Activated B cell treated with CpG ODN at 0.5 μM for 24 hours (primary cell): ENCODE measurements around the gene CDCP2. TPM values are rescaled to one million over a fixed set of nuclear protein-coding genes. Genes with fewer than 3 reads are reported as not detected.
A peak's percentile ranks its signal among the peaks of the same experiment; 100 is the strongest.
"Not testable (repeated sequence)": the region's sequence is repeated elsewhere in the genome, so short reads cannot be mapped to it uniquely, and the experiment has no call there.

Experiments
- ATAC-seq: fragments of 200-7000 bp; cut with Tn5 transposase; one replicate; pipeline ENCODE4 v1.10.0; 2021; ENCODE audit warnings: low read depth, mild to moderate bottlenecking, moderate library complexity
- CTCF ChIA-PET: fragments of 350-600 bp; sonication (Branson Sonifier 250); formaldehyde crosslinking; loops from one replicate; lab custom pipeline; 2021; ENCODE audit warnings: antibody characterized with exemption; lab: Charles Lee
- POLR2A ChIA-PET: fragments of 350-600 bp; sonication (Branson Sonifier 250); formaldehyde crosslinking; loops from one replicate; lab custom pipeline; 2021; ENCODE audit warnings: antibody characterized with exemption; lab: Charles Lee
- DNase-seq: peaks from one replicate; pipeline ENCODE4 v3.0.0; 2022
- H3K27ac Mint-ChIP-seq: one replicate; pipeline ENCODE4 v1.8.0; 2020; ENCODE audit warnings: mixed read lengths
- H3K27me3 Mint-ChIP-seq: one replicate; pipeline ENCODE4 v1.8.0; 2021; ENCODE audit warnings: mixed read lengths
- H3K36me3 Mint-ChIP-seq: one replicate; pipeline ENCODE4 v1.8.0; 2021; ENCODE audit warnings: low read depth, mixed read lengths
- H3K4me1 Mint-ChIP-seq: one replicate; pipeline ENCODE4 v1.8.0; 2021; ENCODE audit warnings: mixed read lengths
- H3K4me3 Mint-ChIP-seq: one replicate; pipeline ENCODE4 v1.8.0; 2020; ENCODE audit warnings: mild to moderate bottlenecking, mixed read lengths
- H3K9me3 Mint-ChIP-seq: one replicate; pipeline ENCODE4 v1.8.0; 2020; ENCODE audit warnings: mixed read lengths
- intact Hi-C: fragments of 100-400 bp; cut with micrococcal nuclease; formaldehyde crosslinking; loops from one replicate; pipeline ENCODE4 v1.15.1; 2024
- total RNA-seq: library from RNA; stranded (reverse); gene quantifications from 2 replicates; pipeline ENCODE4 v1.2.3, GENCODE V29; 2022
- TF ChIP-seq, protein P1 (sequence below): fragments of 200-600 bp; IDR thresholded peaks from one replicate; pipeline ENCODE4 v1.8.0; 2022; ENCODE audit warnings: antibody characterized with exemption, mild to moderate bottlenecking

Gene CDCP2
- total RNA-seq, 1 donor from 2014 or later: not detected

- ChIA-PET POLR2A (no interaction called here), CTCF (no interaction called here)
- Mint-ChIP-seq H3K9me3 (peaks cover 3% of the 10 kb centered on the region), H3K27ac (no peak overlapping the region), H3K27me3 (no peaks in the 10 kb centered on the region), H3K4me1 (no peaks in the 10 kb centered on the region), H3K4me3 (no peak overlapping the region), H3K36me3 (peaks cover 60% of the 10 kb centered on the region)
- TF ChIP-seq, protein P1, sequence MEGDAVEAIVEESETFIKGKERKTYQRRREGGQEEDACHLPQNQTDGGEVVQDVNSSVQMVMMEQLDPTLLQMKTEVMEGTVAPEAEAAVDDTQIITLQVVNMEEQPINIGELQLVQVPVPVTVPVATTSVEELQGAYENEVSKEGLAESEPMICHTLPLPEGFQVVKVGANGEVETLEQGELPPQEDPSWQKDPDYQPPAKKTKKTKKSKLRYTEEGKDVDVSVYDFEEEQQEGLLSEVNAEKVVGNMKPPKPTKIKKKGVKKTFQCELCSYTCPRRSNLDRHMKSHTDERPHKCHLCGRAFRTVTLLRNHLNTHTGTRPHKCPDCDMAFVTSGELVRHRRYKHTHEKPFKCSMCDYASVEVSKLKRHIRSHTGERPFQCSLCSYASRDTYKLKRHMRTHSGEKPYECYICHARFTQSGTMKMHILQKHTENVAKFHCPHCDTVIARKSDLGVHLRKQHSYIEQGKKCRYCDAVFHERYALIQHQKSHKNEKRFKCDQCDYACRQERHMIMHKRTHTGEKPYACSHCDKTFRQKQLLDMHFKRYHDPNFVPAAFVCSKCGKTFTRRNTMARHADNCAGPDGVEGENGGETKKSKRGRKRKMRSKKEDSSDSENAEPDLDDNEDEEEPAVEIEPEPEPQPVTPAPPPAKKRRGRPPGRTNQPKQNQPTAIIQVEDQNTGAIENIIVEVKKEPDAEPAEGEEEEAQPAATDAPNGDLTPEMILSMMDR: no peak
- intact Hi-C loops: no loop called here
- no peak for DNase-seq
- ATAC-seq: no peak
Measured at GRCh38 chr1:54099061-54099610, 53.7 kb downstream of the CDCP2 start.

- POLR2A ChIA-PET: no interaction called here
- H3K27me3 Mint-ChIP-seq: no peaks in the 10 kb centered on the region
- H3K4me3 Mint-ChIP-seq: peak overlapping the region; percentile 12
- no peaks in the 10 kb centered on the region for H3K9me3 Mint-ChIP-seq
- ATAC-seq (no peak), DNase-seq (no peak)
- CTCF ChIA-PET: no interaction called here
- peaks cover 62% of the 10 kb centered on the region for H3K36me3 Mint-ChIP-seq
- H3K27ac Mint-ChIP-seq: no peak overlapping the region
- TF ChIP-seq, protein P1: no peak
- intact Hi-C loops: no loop called here
- H3K4me1 Mint-ChIP-seq: no peaks in the 10 kb centered on the region
Measured at GRCh38 chr1:54096877-54097240, 55.9 kb downstream of the CDCP2 start.

DNA sequence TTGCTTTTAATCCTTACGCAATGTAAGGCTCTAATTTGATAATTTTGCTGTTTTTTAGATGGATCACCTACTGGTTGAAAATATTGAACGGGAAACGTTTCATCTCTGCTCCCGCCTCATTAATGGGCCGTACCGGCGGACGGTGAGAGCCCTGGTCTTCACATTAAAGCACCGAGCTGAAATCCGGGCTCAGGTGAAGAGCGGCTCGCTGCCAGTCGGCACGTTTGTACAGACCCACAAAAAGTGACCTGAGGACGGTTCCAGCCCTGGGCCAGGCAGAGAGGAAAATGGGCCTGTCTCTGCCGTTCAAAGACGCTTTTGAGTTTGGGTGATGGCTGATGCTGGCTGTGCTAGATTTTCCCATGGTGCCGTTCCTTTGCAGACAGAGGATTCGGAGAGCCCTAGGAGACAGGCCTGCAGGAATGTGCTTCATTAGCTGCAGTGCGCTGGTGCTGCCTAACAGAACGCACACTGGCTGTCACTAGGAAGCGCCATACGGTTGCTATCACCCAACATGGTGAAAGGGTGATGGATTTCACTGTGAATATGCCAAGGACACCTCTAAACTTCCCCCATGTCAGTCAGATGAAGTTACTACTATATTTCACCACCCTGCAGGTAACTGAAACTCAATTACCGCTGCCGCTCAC lies 56.4 kb downstream of the CDCP2 start:
- H3K36me3 Mint-ChIP-seq: peaks cover 63% of the 10 kb centered on the region

DNA sequence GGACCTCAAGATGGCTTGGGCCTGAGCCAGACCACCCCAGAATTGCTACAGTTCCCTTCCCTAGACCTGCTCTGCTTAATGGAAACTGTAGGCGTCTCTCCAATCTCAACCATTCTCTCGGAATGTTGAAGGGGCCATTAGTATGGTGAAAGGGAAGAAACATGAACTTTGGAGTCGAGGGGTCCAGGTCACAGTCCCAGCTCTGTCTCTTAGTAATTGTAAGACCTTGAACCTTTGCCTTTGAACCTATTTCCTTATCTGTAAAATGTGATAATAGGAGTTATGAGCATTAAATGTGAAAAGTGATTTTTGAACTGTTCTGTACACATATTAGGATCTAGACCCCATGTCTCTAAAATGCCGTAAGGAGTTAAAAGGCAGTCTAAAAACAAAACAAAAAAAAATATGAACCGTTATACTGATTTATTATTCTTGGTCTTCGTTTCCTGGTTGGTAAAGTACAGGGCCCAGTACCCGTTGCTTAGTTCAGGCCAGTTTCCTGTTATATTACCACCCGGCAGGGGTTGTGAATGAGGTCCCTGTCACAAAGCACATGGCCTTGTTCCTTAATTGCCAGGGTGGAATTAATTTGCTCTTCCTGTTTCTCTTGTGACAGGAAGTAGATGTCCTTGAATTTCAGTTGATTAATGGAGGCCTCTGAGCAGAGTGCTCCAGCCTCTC lies 57.1 kb downstream of the CDCP2 start:
- ChIA-PET POLR2A (no interaction called here), CTCF (no interaction called here)
- intact Hi-C loops: no loop called here
- Mint-ChIP-seq H3K36me3 (peaks cover 62% of the 10 kb centered on the region), H3K9me3 (no peaks in the 10 kb centered on the region), H3K27ac (no peak overlapping the region), H3K27me3 (no peaks in the 10 kb centered on the region), H3K4me3 (no peak overlapping the region), H3K4me1 (no peaks in the 10 kb centered on the region)
- TF ChIP-seq, protein P1: no peak
- DNase-seq: no peak
- ATAC-seq: no peak

More for the DNA sequence above, 56.4 kb downstream of the CDCP2 start:
- intact Hi-C loops: no loop called here
- no peaks in the 10 kb centered on the region for H3K4me1 Mint-ChIP-seq
- H3K4me3 Mint-ChIP-seq: no peak overlapping the region
- CTCF ChIA-PET: no interaction called here
- POLR2A ChIA-PET: no interaction called here
- TF ChIP-seq, protein P1: no peak
- DNase-seq (no peak), ATAC-seq (no peak)
- H3K27me3 Mint-ChIP-seq: no peaks in the 10 kb centered on the region
- no peak overlapping the region for H3K27ac Mint-ChIP-seq
- no peaks in the 10 kb centered on the region for H3K9me3 Mint-ChIP-seq

GRCh38 chr1:54094730-54095105 lies 58.1 kb downstream of the CDCP2 start:
- H3K9me3 Mint-ChIP-seq, H3K27me3 Mint-ChIP-seq, POLR2A ChIA-PET, DNase-seq, intact Hi-C loops, CTCF ChIA-PET, H3K4me3 Mint-ChIP-seq, H3K4me1 Mint-ChIP-seq, H3K27ac Mint-ChIP-seq, ATAC-seq: not testable (repeated sequence)
- H3K36me3 Mint-ChIP-seq: peaks cover 58% of the 10 kb centered on the region
